GM19193 (cell line): ENCODE data around the gene WDR5.

Experiments
- POLR2A ChIP-seq: IDR thresholded peaks from 4 replicates; pipeline ENCODE4 v1.6.1; 2011; ENCODE audit not compliant: insufficient read depth, insufficient read length; ENCODE audit errors: extremely low read depth

WDR5 gene

DNA sequence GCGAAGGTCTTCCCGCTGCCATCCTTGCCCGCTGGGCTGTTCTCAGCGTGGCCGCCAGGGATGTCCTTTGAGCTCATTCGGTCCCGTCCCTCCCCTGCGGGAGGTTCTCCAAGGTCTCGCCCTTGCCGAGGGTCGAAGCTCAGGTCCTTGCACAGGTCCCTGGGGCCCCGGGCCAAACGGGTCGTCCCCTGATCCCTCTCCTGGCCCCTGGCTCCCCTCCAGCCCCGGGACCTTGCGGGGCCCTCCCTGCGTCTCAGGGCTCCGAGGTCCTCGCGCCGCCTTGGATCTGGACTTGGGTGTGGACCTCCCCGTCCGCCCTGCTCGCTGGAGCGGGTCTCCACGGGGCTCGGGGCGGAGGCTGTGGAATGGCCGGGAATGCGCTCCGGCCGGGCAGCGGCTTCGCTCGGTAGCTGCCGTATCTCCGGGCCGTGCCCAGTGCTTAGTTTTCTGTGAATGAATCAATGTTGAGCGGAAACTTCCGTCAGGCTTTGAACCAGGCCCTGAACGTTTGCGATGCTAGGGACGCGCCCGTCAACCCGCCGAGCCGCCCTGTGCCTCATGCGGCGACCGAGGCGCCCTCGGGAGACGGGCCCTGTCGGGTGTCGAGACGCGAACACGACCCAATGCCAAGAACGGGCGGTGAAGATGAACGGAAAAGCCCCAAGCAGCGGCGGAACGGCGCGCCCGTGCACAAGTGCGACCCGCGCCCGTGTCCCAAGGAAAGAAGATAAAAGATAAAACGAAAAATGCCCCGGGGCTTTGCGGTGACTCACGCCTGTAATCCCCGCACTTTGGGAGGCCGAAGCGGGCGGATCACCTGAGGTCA, 27.7 kb downstream of the WDR5 start:
- TF ChIP-seq POLR2A = peak; percentile 7

GRCh38 chr9:134164879-134165278, 29.0 kb downstream of the WDR5 start:
- no peak for TF ChIP-seq POLR2A

DNA sequence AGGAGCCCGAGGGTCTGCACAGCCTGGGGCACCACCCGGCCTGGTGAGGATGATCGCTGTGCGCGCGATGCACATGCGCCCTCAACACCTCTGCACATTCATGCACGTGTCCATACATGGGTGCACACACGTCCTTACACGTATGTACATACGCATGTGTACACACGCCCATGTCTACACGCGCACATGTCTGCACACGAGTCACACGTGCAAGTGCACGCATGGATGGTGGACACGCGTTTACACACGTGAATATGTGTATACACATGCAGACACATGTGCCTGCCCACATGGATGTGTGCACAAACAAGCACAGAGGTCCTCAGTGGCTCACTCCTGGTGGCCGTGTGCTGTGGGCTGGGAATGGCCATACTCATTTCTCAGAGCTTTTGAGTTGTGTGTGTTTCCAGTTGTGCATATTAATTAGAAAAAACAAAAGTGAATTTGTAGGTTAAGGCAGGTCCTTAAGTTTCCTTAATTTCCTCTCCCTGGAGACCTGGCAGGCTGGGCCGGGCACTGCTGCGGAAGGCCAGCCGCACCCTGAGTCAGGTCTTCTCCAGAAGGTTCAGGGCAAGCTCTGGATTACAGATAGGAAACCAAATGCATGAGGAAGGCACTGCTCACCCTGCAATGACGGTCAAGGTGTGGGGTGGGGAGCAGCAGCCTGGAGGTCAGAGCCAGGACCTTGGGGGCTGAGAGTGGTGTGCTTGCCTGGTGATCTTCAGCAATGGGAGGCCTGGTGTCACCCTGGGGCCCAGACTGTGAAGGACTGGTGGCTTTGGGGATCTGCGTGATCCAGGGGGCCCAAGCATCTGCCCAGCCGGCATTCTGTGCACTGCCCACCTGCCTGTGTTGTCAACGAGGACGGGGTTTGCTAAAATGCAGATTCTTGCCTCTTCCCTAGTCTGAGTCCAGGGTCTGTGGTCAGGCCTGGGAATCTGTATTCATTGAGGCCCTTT, 29.8 kb downstream of the WDR5 start:
- TF ChIP-seq POLR2A = no peak

GRCh38 chr9:134166374-134166773, 30.5 kb downstream of the WDR5 start:
- no peak for TF ChIP-seq POLR2A

GRCh38 chr9:134167530-134167931, 31.6 kb downstream of the WDR5 start:
- no peak for TF ChIP-seq POLR2A

DNA sequence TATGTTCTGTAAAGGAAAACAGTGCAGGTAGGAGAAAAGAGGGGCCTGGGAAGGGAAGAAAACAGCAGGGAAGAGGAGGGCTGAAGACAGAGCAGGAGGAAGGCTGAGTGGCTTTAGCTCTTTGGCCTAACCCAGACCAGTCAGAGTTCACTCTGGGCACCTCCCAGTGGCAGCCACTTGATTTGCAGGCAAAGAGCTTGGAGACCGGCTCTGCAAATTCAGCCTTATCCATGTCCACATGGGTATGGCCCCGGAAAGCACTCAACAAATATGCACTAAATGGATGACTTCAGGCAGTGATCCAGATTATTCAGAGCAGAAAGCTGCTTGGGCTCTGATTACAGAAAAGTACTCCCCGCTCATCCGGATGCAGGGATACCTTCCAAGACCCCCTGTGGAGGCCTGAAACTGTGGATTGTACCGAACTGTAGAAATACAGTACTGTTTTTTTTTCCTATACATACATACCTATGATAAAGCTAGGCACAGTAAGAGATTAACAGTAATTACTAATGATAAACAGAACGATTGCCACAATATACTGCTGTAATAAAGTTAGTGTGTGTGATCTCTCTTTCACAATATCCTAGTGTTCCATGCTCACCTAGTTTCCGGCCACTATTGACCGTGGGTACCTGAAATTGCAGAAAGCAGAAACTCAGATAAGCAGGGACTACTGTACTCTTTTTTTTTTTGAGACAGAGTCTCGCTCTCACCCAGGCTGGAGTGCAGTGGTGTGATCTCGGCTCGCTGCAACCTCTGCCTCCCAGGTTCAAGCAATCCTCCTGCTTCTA, 33.1 kb downstream of the WDR5 start:
- no peak for TF ChIP-seq POLR2A

GRCh38 chr9:134169724-134170401, 34.0 kb downstream of the WDR5 start:
- TF ChIP-seq POLR2A = no peak

GRCh38 chr9:134170532-134171315, 34.8 kb downstream of the WDR5 start:
- TF ChIP-seq POLR2A = no peak

- TF ChIP-seq POLR2A = no peak
Observed at GRCh38 chr9:134171316-134172197, 35.7 kb downstream of the WDR5 start.

DNA sequence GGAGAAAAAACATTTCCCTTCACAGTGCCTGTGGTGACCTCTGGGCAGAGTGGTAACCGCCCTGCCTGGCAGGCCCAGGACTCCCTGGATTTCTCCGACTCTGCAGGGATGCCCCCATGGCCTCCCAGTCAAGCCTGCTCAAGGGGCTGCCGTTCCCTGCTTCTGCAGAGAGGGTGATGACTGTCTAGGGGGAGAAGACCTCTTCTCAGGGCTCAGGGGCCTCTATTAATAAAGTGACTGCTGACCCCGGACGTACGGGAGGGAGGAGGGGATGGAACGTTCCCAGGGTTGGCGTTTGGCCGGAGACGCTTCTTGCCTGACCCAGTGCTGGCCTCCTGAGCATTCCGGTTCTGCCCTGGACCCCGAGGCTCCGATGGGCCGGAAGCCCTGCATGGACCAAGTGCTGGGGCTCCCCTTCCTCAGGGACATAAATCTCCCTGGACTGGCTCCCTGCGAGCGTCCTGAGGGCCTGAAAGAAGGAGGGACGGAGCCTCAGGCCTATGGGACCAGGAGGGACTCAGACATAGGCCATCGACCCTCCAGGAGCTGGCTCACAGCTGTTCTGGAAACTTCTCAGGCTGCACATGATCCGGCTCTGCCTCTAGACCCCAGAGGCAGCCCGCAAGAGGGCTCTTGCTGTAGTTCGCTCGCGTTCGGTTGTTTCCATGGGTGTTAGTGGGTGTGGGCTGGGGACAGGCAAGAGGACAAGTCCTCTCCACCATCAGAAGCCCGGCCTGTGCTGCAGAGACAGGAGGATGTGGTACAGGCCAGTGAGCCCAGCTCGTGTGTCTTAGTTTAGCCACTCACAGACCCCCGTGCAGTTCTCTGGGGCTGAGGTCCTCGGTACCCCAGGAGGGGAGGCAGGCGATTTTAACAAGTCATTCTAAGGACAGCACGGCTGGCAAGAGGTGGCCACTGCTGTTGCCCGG, 36.6 kb downstream of the WDR5 start:
- TF ChIP-seq POLR2A = no peak

DNA sequence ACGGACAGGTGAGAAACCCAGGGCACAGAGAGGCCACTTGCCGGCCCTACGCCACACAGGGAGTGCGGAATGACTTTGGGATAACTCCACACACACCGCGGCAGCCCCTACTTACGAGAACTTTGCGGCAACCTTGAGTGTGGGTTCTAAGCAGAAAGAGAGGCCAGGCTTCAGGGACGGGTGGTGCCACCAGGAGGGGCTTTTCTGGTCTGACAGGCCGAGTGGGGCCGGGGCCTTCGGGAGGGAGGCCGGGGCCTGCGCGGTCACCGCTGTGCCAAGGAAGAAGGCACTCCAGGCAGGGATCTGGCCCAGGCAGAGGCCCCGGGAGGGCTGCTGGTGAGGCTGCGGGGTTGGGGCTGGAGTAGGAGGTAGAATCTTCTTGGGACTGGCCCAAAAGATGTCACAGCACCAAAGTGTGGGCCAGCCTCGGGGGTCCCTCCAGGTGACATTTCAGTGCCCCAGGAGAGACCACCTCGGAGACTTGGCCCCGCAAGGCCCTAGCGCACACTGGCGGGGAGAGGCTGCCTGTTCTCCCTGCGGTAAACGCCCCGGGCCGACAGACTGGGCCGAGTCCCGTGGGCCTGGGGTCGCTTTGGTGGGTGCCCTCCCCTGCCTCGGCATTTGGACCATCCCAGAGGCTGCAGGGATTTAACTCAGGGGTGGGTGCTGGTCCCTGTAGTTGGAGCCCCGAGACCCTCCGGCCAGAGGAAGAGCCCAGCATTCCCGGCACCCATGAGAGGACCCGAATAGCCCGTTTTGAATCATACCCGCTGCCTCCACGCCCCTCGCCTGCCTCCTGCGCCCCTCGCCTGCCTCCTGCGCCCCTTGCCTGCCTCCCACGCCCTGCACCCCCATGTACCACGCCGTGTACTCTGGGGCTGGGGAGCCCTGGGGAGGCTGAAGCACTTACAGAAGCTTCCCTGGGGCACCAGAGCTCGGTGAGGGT, 37.5 kb downstream of the WDR5 start:
- no peak for TF ChIP-seq POLR2A

DNA sequence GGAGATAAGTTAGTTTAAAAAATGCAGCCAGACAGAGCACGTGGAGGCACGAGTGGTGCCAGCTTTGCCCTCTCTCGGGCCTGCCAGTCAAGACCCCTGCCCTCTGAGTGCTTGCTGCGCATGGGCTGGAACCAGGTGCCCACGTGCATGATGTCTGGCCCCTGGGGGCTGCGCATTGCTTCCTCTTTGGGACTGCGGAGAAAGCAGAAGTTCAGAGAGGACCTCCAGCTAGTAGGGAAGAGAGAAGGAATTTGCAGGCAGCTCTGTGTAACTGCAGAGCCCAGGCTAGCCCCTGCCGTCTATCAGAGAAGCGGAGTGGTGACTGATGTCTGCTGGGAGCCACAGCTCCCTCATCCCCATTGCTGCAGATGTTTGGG, 38.2 kb downstream of the WDR5 start:
- no peak for TF ChIP-seq POLR2A
